Upper lobe of left lung (tissue), 4 donors: ENCODE results near the gene CDR2L.

Source experiments
- CTCF ChIP-seq, 6 experiments: fragments of 450-650 bp in 4 of 6; fragments of 200-600 bp in 2 of 6; sonication (generic) in 2 of 6; IDR thresholded peaks; one replicate each; pipeline ENCODE4 v1.5.1; 2016 to 2019; ENCODE audit warnings: antibody characterized with exemption in 6 of 6
- EP300 ChIP-seq, 4 donors: sonication (generic); formaldehyde crosslinking; IDR thresholded peaks; one replicate each; pipeline ENCODE4 v1.5.1; 2017; ENCODE audit warnings: antibody characterized with exemption in 4 of 4, control low read depth in 2 of 4

GRCh38 chr17:75041656-75042280, 54.3 kb downstream of the CDR2L start:
- TF ChIP-seq EP300 (IDR thresholded peaks at IDR 0.05) (no peak), CTCF (IDR thresholded peaks at IDR 0.05) (no peak)
